Activated CD8-positive, alpha-beta memory T cell treated with anti-CD3 and anti-CD28 coated beads for 4 hours (primary cell): Measurements from ENCODE around the gene PPP1R10.
"Not testable (repeated sequence)": the region's sequence is repeated elsewhere in the genome, so short reads cannot be mapped to it uniquely, and the experiment has no call there.

Experiments
- DNase-seq, 2 donors: peaks; one replicate each; pipeline ENCODE4 v3.0.0-alpha.2; 2020; ENCODE audit warnings: low read depth in 2 of 2

Gene PPP1R10

DNA sequence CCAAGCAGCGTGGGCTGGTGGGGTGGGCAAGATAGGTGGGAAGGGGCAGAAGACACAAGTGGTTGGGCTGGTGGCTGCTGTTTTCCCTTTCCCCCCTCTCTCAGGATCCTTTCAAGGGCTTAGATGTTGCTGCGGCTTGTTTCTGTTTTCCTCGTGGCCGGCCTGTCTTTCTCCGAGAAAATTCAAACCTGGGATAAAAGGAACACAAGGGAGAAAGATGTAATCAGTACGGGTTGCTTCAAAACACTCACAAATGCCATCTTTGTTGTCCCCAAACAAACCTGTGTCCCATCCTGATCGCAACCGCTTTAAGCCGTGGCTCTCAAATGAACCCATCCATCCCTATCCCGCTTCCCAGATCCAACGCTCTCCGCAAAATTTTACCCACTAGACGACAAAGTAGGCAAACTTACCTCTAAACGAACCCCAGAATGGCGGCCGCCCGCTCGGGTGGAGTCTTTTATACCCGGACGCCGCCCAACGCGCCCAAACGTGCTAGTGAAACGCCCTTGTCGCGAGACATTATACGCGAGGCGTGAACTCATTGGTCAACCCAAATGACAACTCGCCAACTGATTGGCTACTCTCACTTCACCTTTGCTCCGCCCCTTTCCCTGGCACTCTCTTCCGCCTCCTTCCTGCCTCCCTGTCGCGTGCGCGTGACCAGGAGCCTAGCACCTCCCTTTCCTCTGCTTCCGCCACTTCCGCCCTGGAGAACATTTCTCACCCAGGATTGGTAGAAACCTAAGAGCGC, at the start of gene PPP1R10:
Gene PPP1R10, minus strand, starts transcription at position 433 of the 754 bp plus-strand sequence. CDS start 7,299 bp downstream, outside the sequence.
- peak; percentile 95 to 100 for DNase-seq

DNA sequence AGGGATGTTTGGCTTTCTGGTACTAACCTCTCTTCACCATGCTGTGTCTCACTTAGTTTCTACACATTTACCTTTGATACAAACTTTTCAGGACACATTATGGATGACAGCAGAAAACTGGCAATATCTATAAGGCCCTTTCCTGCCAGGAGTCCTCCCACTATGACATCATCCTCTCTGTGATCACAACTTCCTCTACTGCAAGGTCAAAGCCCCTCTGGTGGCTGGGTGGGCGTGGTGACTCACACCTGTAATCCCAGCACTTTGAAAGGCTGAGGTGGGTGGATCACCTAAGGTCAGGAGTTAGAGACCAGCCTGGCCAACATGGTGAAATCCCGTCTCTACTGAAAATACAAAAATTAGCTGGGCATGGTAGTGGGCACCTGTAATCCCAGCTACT, 49.3 kb upstream of the PPP1R10 start:
- DNase-seq: peak in 1 of 2 donors; percentile 33

DNA sequence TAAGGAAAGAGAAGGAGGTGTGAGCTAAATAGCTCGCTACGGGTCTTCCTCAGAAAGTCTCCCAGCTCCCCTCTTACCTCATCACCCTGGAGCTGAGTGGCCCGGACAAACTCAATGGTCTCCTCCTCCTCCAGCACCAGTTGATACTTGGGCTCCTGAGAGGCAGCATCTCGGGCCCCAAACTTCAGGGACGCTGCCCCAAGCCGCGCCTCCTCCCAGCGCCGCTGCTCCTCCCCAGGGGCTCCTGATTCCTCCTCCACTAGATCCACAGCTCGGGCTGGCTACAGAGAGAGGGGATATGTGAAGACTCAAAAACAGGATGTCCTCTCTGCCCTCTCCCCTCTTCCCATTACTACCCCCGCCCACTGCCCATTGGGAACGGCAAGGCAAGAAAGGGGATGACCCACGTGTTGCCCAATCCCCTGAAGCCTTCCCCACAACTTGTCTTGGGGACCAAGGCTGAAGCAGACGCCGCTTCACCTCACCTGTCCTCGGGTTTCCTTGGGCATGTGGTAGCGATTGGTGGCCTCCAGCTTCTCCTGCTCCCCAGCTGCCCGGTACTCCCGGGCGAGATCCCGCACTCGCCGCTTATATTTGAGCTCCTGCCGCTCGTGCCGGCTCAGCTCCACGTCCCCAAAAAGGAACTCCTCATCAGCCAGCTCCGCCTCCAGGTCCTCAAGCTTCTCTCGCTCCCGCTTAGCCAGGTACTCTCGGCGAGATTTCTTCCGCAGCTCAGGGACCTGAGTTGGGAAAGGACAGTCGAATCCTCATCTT, 48.1 kb upstream of the PPP1R10 start:
- no peak for DNase-seq

- not testable (repeated sequence) for DNase-seq
Measured at GRCh38 chr6:30657922-30658321, 40.9 kb upstream of the PPP1R10 start.

DNA sequence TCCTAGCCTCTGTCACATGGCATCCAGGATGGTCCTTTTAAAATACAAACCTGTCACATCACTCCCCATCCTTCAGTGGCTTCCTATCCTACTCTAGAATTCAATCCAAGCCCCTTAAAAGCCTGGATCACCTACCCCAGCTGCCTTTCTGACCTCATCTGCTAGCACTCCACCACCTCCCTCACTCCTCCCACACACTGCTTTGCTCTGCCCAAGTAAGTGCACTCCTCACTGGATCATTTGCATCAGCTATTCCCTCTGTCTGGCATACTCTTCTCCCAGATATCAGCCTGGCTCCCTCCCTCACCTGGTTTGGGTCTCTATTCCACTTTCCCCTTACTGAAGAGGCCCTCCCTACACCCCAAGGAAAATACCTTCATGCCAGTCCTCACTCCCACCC, 40.4 kb upstream of the PPP1R10 start:
- no peak for DNase-seq

- no peak for DNase-seq
Measured at GRCh38 chr6:30656513-30656912, 39.5 kb upstream of the PPP1R10 start.

GRCh38 chr6:30655743-30656094, 38.7 kb upstream of the PPP1R10 start:
- DNase-seq: no peak

DNA sequence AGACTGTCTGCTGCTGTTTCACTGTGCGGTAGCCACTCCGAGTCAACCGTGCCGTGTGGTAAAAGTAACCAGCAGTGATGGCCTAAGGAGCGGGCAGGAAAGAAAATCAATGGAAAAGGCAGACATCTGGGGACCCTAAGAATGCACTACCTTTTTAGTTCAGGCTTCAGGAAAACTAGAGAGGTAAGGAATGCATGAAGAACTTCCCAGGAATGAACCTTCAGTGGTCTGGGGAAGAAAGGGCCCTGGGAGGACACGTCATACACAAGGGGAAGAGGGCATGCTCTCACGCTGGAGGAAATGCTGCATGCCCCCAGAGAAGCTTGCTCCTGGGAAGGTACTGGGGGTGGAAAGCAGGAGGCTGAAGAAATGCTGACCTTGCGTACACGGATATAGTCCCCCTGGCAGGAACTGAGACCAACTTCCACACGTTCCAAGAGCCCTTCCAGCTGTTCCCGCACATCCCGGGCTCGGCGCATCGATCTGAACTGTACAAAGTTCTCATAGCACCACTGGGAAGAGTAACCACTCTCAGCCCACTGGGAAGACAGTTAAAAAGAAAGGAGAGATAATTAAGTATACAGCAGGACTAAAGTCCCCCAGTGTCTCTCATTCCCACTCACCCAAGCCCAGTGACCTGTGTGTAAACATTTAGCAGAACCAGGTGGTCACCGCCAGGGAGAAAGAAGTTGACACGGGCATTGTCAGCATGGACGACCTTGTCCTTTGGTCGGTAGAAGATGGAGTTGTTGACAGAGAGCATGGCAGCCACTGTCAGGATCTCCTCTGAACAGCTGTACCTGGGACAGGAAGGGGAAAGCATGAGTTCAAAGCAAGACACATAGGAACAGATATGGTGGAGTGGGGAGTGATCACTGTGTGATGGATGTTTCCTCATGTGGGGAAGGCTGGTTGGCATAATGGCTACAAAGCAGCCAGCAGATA, 38.0 kb upstream of the PPP1R10 start:
- DNase-seq: no peak

GRCh38 chr6:30651143-30651542, 34.1 kb upstream of the PPP1R10 start:
- no peak for DNase-seq

GRCh38 chr6:30647242-30648116, 30.4 kb upstream of the PPP1R10 start:
- peak; percentile 44 to 51 for DNase-seq

GRCh38 chr6:30646450-30647241, 29.6 kb upstream of the PPP1R10 start, which contains the start of gene C6orf136:
Gene C6orf136, plus strand, starts transcription at chr6:30647133. Its CDS starts 99 bp downstream, at chr6:30647232.
- DNase-seq: peak; percentile 82 to 89

DNA sequence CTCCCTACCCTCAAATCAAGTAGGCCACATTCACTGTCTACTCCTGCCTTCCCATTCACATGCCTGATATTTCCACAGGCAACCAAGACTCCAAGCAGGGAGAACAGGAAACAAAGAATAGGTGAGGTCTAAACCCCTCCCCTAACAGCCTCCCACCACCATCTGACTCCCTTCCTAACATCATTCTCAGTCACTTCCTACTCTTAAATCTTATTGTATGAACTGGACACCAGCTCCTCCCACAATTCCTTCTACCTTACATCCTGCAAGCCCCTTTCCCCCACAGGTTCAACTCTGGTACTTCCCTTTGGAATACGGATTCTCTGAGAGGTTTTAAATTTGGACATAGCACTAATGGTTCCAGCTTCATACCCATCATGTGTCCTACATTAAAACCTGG, 28.9 kb upstream of the PPP1R10 start:
- DNase-seq: no peak

GRCh38 chr6:30644769-30645168, 27.7 kb upstream of the PPP1R10 start:
- no peak for DNase-seq

DNA sequence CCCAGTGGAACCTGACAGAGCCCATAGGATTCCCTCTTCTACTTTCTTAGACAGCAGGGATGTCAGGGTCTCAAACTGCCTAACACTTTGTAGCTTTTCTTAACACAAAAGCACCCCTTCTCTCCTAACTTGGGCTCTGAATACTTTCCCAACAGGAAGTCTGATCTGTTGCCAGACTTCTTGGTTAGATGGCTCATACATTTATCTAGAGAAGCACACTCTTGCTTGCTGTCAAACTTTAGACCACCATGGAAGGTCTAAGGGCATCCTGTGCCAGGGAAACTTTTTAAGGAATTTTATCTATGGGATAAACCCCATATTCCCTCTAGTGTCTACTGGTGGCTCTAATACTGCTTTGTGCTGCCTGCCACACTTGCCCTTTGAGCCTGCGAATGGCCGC, 26.6 kb upstream of the PPP1R10 start:
- DNase-seq: no peak

DNA sequence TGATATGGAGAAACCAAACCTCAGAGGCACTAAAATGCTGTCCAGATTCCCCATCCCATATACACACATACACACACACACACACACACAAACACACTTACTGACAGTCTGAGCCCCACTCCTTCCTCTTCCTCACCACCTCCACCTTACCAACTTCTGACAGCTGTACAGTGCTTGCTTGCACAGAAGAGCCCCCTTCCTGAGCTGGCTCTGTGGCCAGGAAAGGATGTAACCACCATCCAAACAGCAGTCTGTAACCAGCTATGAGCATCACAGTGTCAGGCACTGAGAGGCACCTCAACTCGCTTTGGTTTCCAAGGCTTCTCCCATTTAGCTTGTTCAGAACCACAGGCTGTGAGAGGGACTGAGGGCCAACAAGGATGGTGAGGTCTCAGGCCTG, 24.0 kb upstream of the PPP1R10 start:
- DNase-seq: no peak

- no peak for DNase-seq
Measured at GRCh38 chr6:30640481-30640880, 23.4 kb upstream of the PPP1R10 start.

DNA sequence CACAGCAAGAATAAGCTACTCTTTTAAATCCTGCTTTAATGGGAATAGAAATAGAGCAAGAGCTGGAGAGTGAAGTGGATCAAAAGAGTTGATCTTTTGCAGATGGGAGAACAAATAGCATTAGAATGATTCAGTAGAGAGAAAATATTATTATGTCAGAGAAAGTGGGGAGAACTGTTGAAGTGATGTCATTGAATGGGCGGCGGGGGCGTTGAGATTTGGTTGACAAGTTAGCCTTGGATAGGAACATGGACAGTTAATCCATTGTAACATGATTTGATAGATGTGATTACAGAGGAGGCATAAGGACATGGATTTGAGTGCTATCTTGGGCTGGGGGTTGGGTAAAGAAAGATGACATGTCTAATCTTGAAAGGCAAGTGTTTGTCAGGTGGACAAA, 18.8 kb upstream of the PPP1R10 start:
- no peak for DNase-seq

- peak; percentile 78 for DNase-seq
Measured at GRCh38 chr6:30626484-30627366, 9.7 kb upstream of the PPP1R10 start, which contains the start of gene ATAT1. Gene ATAT1, plus strand, starts transcription at chr6:30626874.

DNA sequence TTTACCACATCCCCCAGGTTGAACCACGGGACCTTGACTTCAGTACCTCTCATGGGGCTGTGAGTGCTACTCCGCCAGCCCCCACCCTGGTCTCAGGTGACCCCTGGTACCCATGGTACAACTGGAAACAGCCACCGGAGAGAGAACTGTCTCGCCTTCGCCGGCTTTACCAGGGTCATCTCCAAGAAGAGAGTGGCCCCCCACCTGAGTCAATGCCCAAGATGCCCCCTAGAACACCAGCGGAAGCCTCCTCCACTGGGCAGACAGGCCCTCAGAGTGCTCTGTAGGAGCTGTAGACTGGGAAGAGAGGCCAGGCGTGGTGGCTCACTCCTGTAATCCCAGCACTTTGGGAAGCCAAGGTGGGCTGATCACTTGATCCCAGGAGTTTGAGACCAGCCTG, 8.5 kb upstream of the PPP1R10 start:
- no peak for DNase-seq
